Peyer's patch (tissue), 4 donors: ENCODE measurements around the gene PKNOX2.

Experiments used
- CTCF ChIP-seq, 6 experiments: fragments of 450-650 bp in 4 of 6; fragments of 200-600 bp in 2 of 6; sonication (generic) in 1 of 6; IDR thresholded peaks; one replicate each; pipeline ENCODE4 v1.5.1; 2017 to 2019; ENCODE audit warnings: antibody characterized with exemption in 6 of 6, mild to moderate bottlenecking in 3 of 6, moderate library complexity in 1 of 6
- POLR2A ChIP-seq, 2 donors: fragments of 450-650 bp; IDR thresholded peaks; one replicate each; pipeline ENCODE4 v1.5.1; 2017; ENCODE audit warnings: antibody characterized with exemption in 2 of 2, mild to moderate bottlenecking in 2 of 2, moderate library complexity in 2 of 2

- TF ChIP-seq CTCF (IDR thresholded peaks at IDR 0.05) (no peak), POLR2A (IDR thresholded peaks at IDR 0.05) (no peak)
Observed at GRCh38 chr11:125136001-125136400, 28.6 kb upstream of the PKNOX2 start.
